Measurements from ENCODE around the gene ZSCAN16. TPM values are rescaled to one million over a fixed set of nuclear protein-coding genes. Genes with fewer than 3 reads are reported as not detected.

The ZSCAN16 gene
- total and polyA plus RNA-seq, 2 of the 13 experiments (the other 11 are each of a cell fraction or from before 2014, with no cell fraction given) = 5.7 to 12.7 TPM

- no peak for TF ChIP-seq ZBED4 (CRISPR knock-in tag; IDR thresholded peaks at IDR 0.05; ENCODE audit: borderline replicate concordance)
- no peak for TF ChIP-seq PREB (CRISPR knock-in tag; IDR thresholded peaks at IDR 0.05)
- no peak for TF ChIP-seq KLF6 (CRISPR knock-in tag; IDR thresholded peaks at IDR 0.05)
- TF ChIP-seq ZNF597 (CRISPR knock-in tag; IDR thresholded peaks at IDR 0.05) = no peak
- no peak for TF ChIP-seq GATA4 (IDR thresholded peaks at IDR 0.05; ENCODE audit: borderline replicate concordance, low read depth)
- no peak for TF ChIP-seq KLF15 (CRISPR knock-in tag; IDR thresholded peaks at IDR 0.05; ENCODE audit: borderline replicate concordance)
- no peak for TF ChIP-seq ETV5 (CRISPR knock-in tag; IDR thresholded peaks at IDR 0.05; ENCODE audit: borderline replicate concordance)
- no peak for TF ChIP-seq PHF20 (CRISPR knock-in tag; IDR thresholded peaks at IDR 0.05)
- no peak for TF ChIP-seq KIAA2018 (CRISPR knock-in tag; IDR thresholded peaks at IDR 0.05; ENCODE audit: borderline replicate concordance)
- no peak for TF ChIP-seq SUZ12 (IDR thresholded peaks at IDR 0.05; ENCODE audit: low read depth, low read length)
- TF ChIP-seq ZSCAN21 (CRISPR knock-in tag; IDR thresholded peaks at IDR 0.05; ENCODE audit: borderline replicate concordance) = no peak
- no peak for TF ChIP-seq EEA1 (CRISPR knock-in tag; IDR thresholded peaks at IDR 0.05; ENCODE audit: borderline replicate concordance)
- TF ChIP-seq RBAK (CRISPR knock-in tag; IDR thresholded peaks at IDR 0.05) = no peak
- TF ChIP-seq FOSL2 (CRISPR knock-in tag; IDR thresholded peaks at IDR 0.05) = no peak
Measured at GRCh38 chr6:28121876-28122275, 2.5 kb upstream of the ZSCAN16 start (continued).
